Adrenal gland (tissue), 12 donors: ENCODE data around the gene PLEKHA5. TPM values are rescaled to one million over a fixed set of nuclear protein-coding genes. Genes with fewer than 3 reads are reported as not detected.

Experiments
- DNase-seq, 7 donors: peaks; one replicate each; pipeline ENCODE4 v3.0.0-alpha.2; 2019 to 2020
- H3K27ac ChIP-seq, 5 donors: fragments of 200-600 bp; sonication (generic) in 4 of 5; 1 replicate in 3 of 5; 2 replicates in 2 of 5; pipeline versions ENCODE4 v1.5.1 to v1.8.0; 2016 to 2020; ENCODE audit warnings: mild to moderate bottlenecking in 1 of 5
- H3K27me3 ChIP-seq: fragments of 200-600 bp; 2 replicates; pipeline ENCODE4 v1.8.0; 2021
- H3K36me3 ChIP-seq, 2 donors: fragments of 200-600 bp; replicated peaks in 1 of 2; 1 replicate in 1 of 2; 2 replicates in 1 of 2; pipeline versions ENCODE4 v1.5.1 to v1.8.0; 2018 to 2022
- H3K4me1 ChIP-seq, 2 donors: fragments of 200-600 bp; replicated peaks in 1 of 2; 1 replicate in 1 of 2; 2 replicates in 1 of 2; pipeline versions ENCODE4 v1.5.1 to v1.8.0; 2018 to 2021
- H3K4me3 ChIP-seq, 4 donors: fragments of 200-600 bp; sonication (generic) in 3 of 4; one replicate each; pipeline ENCODE4 v1.5.1; 2016 to 2018
- H3K9me3 ChIP-seq, 3 donors: fragments of 200-600 bp; sonication (generic) in 1 of 3; replicated peaks in 1 of 3; 1 replicate in 2 of 3; 2 replicates in 1 of 3; pipeline versions ENCODE4 v1.5.1 to v1.8.0; 2016 to 2021
- POLR2A ChIP-seq, 2 donors: fragments of 450-650 bp; IDR thresholded peaks; one replicate each; pipeline ENCODE4 v1.6.1; 2017; ENCODE audit warnings: antibody characterized with exemption in 2 of 2, mild to moderate bottlenecking in 2 of 2, moderate library complexity in 1 of 2
- WGBS, 4 donors: extraction: QIAGEN DNeasy Blood & Tissue Kit in 2 of 4; methylation state at CpG; one replicate each; pipeline versions ENCODE4 v1.1.5 to v1.1.7; 2013 to 2017; 5-methylcytosine and 5-hydroxymethylcytosine counted together
- intact Hi-C, 2 donors: fragments of 100-400 bp; cut with DNase I; formaldehyde crosslinking; loops; one replicate each; pipeline versions ENCODE4 v1.14.1 to v1.15.0; 2022 to 2023
- polyA plus RNA-seq, 3 donors: library from polyadenylated mRNA; stranded (reverse); fragments of 200-250 nt in 2 of 3; fragments of 350-450 nt in 1 of 3; fragmentation: Illumina TruSeq in 1 of 3; extraction: RNeasy Lipid Tissue Mini Kit (QIAGEN cat#74804) in 1 of 3; gene quantifications; one replicate each; pipeline ENCODE4 v1.2.3, GENCODE V29; 2013 to 2014
- total RNA-seq, 9 donors: library from RNA; depleted of rRNA in 4 of 9; stranded (reverse); fragments of >200 nt in 4 of 9; fragments of 120-200 nt in 1 of 9; fragmentation: NEBNext Ultra II Directional in 1 of 9; extraction: Animal tissue kit (Norgen Biotek cat#: 25700) in 1 of 9; gene quantifications; one replicate each; pipeline versions ENCODE4 v1.1.0 to v1.2.4, GENCODE V29; 2013 to 2023
- TF ChIP-seq, protein P1 (sequence below), 6 experiments: fragments of 450-650 bp in 4 of 6; fragments of 200-600 bp in 2 of 6; sonication (generic) in 1 of 6; IDR thresholded peaks; 1 replicate in 5 of 6; 2 replicates in 1 of 6; pipeline versions ENCODE4 v1.5.1 to v1.8.0; 2016 to 2021; ENCODE audit warnings: antibody characterized with exemption in 6 of 6, mild to moderate bottlenecking in 2 of 6, moderate library complexity in 1 of 6
- donor health status: healthy with polysubstance abuse.
- donor health status: Bipolar disorder and iron deficiency.
- donor health status: DM: yes; HTN: yes; CAD: no.
- donor health status: DM: no; HTN: no; CAD: no.
- donor health status: DM: no; HTN: no; CAD: no.
- donor health status: DM: yes; HTN: yes; CAD: no.

Gene PLEKHA5
- total and polyA plus RNA-seq, 12 donors, result 26.1 to 165 (median 95.7) TPM

DNA sequence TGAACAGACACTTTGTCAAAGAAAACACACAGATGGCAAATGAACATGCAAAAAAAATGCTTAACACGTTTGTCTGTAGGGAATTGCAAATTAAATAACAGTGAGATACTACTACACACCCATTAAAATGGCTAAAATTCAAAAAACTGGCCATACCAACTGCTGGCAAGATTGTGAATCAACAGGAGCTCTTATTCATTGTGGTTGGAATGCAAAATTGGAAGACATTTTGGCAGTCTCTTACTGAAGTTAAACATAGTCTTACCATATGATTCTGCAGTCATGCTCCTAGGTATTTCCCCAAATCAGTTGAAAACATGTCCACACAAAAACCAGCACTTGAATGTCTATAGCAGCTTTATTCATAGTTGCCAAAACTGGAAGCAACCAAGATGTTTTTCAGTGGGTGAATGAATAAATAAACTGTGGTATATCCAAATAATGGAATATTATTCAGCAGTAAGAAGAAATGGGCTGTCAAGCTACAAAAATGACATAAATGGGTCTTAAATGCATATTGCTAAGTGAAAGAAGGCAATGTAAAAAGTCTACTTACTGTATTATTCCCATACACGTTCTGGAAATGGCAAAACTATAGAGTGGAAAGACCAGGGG lies 91.4 kb downstream of the PLEKHA5 start:
- Histone ChIP-seq H3K36me3 (no peaks in the 10 kb centered on the region), H3K4me1 (peaks cover 18 to 41% of the 10 kb centered on the region in 2 donors), H3K27ac (no peak overlapping the region), H3K4me3 (no peak overlapping the region), H3K9me3 (no peaks in the 10 kb centered on the region), H3K27me3 (no peaks in the 10 kb centered on the region)
- TF ChIP-seq, protein P1, sequence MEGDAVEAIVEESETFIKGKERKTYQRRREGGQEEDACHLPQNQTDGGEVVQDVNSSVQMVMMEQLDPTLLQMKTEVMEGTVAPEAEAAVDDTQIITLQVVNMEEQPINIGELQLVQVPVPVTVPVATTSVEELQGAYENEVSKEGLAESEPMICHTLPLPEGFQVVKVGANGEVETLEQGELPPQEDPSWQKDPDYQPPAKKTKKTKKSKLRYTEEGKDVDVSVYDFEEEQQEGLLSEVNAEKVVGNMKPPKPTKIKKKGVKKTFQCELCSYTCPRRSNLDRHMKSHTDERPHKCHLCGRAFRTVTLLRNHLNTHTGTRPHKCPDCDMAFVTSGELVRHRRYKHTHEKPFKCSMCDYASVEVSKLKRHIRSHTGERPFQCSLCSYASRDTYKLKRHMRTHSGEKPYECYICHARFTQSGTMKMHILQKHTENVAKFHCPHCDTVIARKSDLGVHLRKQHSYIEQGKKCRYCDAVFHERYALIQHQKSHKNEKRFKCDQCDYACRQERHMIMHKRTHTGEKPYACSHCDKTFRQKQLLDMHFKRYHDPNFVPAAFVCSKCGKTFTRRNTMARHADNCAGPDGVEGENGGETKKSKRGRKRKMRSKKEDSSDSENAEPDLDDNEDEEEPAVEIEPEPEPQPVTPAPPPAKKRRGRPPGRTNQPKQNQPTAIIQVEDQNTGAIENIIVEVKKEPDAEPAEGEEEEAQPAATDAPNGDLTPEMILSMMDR (IDR thresholded peaks at IDR 0.05), result no peak
- TF ChIP-seq POLR2A (IDR thresholded peaks at IDR 0.05), result no peak
- intact Hi-C loops, result no loop called here
- DNase-seq, result no peak
- 90 to 97% (median 92%) methylated on average over 2 of the region's 2 CpGs for WGBS, 4 donors

DNA sequence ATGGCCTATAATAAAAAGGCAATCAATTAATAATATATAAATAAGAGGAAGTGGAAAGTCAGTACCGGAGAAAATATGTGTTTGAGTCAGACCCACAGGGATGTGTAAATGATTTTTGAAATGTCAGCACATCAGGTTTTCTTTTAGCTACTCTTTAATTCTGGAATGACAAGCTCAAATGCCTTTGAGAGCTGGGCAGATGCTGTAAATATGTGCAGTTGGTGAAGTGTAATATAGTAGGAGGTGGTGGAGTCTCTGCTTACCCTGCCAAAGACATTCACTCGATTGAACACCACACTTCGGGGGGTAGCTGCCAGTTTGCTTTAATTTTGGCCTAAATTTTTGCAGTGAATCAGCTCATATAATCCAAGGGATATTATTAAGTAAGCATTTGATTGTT lies 93.0 kb downstream of the PLEKHA5 start:
- Histone ChIP-seq H3K4me1 (peaks cover 11 to 43% of the 10 kb centered on the region in 2 donors), H3K27ac (peak overlapping the region in 1 of 5 donors; percentile 3)
- WGBS, 4 donors, result 71 to 78% (median 76%) methylated on average over 3 of the region's 3 CpGs

DNA sequence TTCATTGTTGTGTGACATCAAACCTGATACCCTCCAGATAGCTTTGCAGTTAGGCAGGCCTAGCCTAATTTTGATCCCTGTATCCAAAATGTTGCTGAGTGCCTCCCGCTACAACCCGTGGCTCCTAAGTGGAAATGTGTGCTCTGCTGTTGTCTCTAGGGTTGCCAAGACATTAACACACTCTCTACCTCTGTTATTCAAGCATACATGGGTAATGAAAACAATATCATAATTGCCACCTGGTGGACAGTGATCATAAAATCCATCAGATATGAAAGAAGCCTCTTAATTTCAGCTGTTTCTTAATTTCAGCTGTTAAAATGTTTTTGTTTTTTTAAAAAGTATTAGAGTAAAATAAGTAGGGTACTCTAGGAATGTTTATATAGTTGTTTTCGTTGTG lies 93.5 kb downstream of the PLEKHA5 start:
- no peak overlapping the region for H3K4me3 ChIP-seq
- peak overlapping the region in 1 of 5 donors; percentile 3 for H3K27ac ChIP-seq
- peaks cover 10 to 43% of the 10 kb centered on the region in 2 donors for H3K4me1 ChIP-seq
- no peaks in the 10 kb centered on the region for H3K27me3 ChIP-seq
- no peak for TF ChIP-seq POLR2A (IDR thresholded peaks at IDR 0.05)
- TF ChIP-seq, protein P1 (IDR thresholded peaks at IDR 0.05), result peak in 4 of 6 experiments; percentile 19 to 38 (median 30)
- no peak for DNase-seq
- no peaks in the 10 kb centered on the region for H3K9me3 ChIP-seq
- 68 to 84% (median 77%) methylated on average over 3 of the region's 3 CpGs for WGBS, 4 donors
- no peaks in the 10 kb centered on the region for H3K36me3 ChIP-seq
- intact Hi-C loops, result no loop called here

More for the DNA sequence above, 93.0 kb downstream of the PLEKHA5 start:
- intact Hi-C loops, result no loop called here
- Histone ChIP-seq H3K9me3 (no peaks in the 10 kb centered on the region), H3K4me3 (no peak overlapping the region), H3K27me3 (no peaks in the 10 kb centered on the region), H3K36me3 (no peaks in the 10 kb centered on the region)
- no peak for TF ChIP-seq POLR2A (IDR thresholded peaks at IDR 0.05)
- TF ChIP-seq, protein P1 (IDR thresholded peaks at IDR 0.05), result no peak
- no peak for DNase-seq

DNA sequence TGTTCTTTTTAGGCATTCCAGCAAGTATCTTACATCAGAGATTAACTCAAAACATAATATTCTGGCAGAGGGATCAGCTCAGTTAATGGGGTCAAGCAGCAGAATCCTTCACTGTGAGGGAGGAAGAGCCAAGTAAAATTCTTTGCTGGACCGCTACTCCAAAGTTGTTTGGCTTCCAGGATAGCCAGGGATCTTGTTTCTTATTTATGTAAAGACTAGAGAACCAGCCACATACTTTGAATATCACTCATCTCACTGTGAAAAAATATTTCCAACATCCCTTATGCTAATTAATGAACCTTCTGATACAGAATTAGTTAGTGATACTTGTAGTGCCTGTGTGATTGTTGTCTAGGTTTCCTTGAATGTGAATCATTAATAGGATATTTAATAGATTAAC lies 94.2 kb downstream of the PLEKHA5 start:
- Histone ChIP-seq H3K4me1 (peaks cover 12 to 44% of the 10 kb centered on the region in 2 donors), H3K9me3 (no peaks in the 10 kb centered on the region), H3K4me3 (no peak overlapping the region), H3K27me3 (no peaks in the 10 kb centered on the region), H3K27ac (peak overlapping the region in 2 of 5 donors; percentile 3), H3K36me3 (no peaks in the 10 kb centered on the region)
- DNase-seq, result no peak
- WGBS, 4 donors, result 48 to 65% (median 64%) methylated on average over 1 of the region's 1 CpG
- intact Hi-C loops, result no loop called here
- TF ChIP-seq, protein P1 (IDR thresholded peaks at IDR 0.05), result no peak
- TF ChIP-seq POLR2A (IDR thresholded peaks at IDR 0.05), result no peak
